SK-N-SH treated with all-trans-retinoic acid at 6 μM for 48 hours (cell line): ENCODE data around the gene CDX1.

Source experiments
- ARNTL ChIP-seq: fragments of 450-650 bp; formaldehyde crosslinking; IDR thresholded peaks from 2 replicates; pipeline ENCODE4 v1.5.0; 2020; ENCODE audit warnings: low read depth, mild to moderate bottlenecking, moderate library complexity, borderline replicate concordance
- BACH2 ChIP-seq: fragments of 250-450 bp; sonication (Bioruptor Pico); IDR thresholded peaks from 2 replicates; pipeline ENCODE4 v1.9.0; 2021; ENCODE audit warnings: mild to moderate bottlenecking, borderline replicate concordance
- CREB5 ChIP-seq: fragments of 250-450 bp; sonication (Bioruptor Pico); IDR thresholded peaks from 2 replicates; pipeline ENCODE4 v1.5.1; 2020; ENCODE audit warnings: low read depth, mild to moderate bottlenecking, moderate library complexity
- GLIS3 ChIP-seq: fragments of 250-450 bp; sonication (Bioruptor Pico); IDR thresholded peaks from 2 replicates; pipeline ENCODE4 v1.5.0; 2020; ENCODE audit warnings: mild to moderate bottlenecking, moderate library complexity
- ZNF70 ChIP-seq: fragments of 450-650 bp; formaldehyde crosslinking; IDR thresholded peaks from 2 replicates; pipeline ENCODE4 v1.5.0; 2020; ENCODE audit warnings: mild to moderate bottlenecking, moderate library complexity

GRCh38 chr5:150176745-150177477 is 10.3 kb downstream of the CDX1 start:
- TF ChIP-seq ZNF70 (CRISPR knock-in tag) (no peak), ARNTL (CRISPR knock-in tag) (no peak), CREB5 (no peak), GLIS3 (no peak), BACH2 (no peak)
